Mesendoderm (in vitro differentiated cells): Measurements from ENCODE around the gene BSN.
A peak's percentile ranks its signal among the peaks of the same experiment; 100 is the strongest.

Source experiments
- DNase-seq: peaks from one replicate; pipeline ENCODE4 v3.0.0; 2013
- H2AK5ac ChIP-seq: 2 replicates; pipeline ENCODE4 v1.6.1; 2013; ENCODE audit warnings: low read length, inconsistent platforms
- H2BK120ac ChIP-seq: 2 replicates; pipeline ENCODE4 v1.6.1; 2013; ENCODE audit warnings: low read depth, mild to moderate bottlenecking, low read length, moderate library complexity, mixed read lengths
- H2BK15ac ChIP-seq: replicated peaks from 2 replicates; pipeline ENCODE4 v1.6.1; 2013; ENCODE audit warnings: low read depth, mild to moderate bottlenecking, moderate library complexity
- H2BK5ac ChIP-seq: 2 replicates; pipeline ENCODE4 v1.6.1; 2013; ENCODE audit warnings: low read length, inconsistent platforms
- H3K18ac ChIP-seq: 2 replicates; pipeline ENCODE4 v1.6.1; 2013; ENCODE audit warnings: mild to moderate bottlenecking, low read length, mixed read lengths
- H3K23ac ChIP-seq: one replicate; pipeline ENCODE4 v1.6.1; 2013; ENCODE audit warnings: low read length
- H3K27ac ChIP-seq: 2 replicates; pipeline ENCODE4 v1.5.1; 2013; ENCODE audit warnings: low read depth, mild to moderate bottlenecking, inconsistent platforms, low read length, moderate library complexity
- H3K27me3 ChIP-seq: 2 replicates; pipeline ENCODE4 v1.6.1; 2013; ENCODE audit warnings: low read length, control low read depth, mild to moderate bottlenecking, inconsistent platforms; ENCODE audit not compliant: insufficient read depth, poor library complexity
- H3K36me3 ChIP-seq: 2 replicates; pipeline ENCODE4 v1.6.1; 2013; ENCODE audit warnings: low read length, inconsistent platforms; ENCODE audit not compliant: control insufficient read depth, insufficient read depth
- H3K4ac ChIP-seq: one replicate; pipeline ENCODE4 v1.6.1; 2013; ENCODE audit warnings: low read depth, mild to moderate bottlenecking, low read length, moderate library complexity
- H3K4me1 ChIP-seq: 2 replicates; pipeline ENCODE4 v1.6.1; 2013; ENCODE audit warnings: low read depth, low read length, inconsistent platforms; ENCODE audit not compliant: control insufficient read depth
- H3K4me2 ChIP-seq: 2 replicates; pipeline ENCODE4 v1.6.1; 2013; ENCODE audit warnings: low read length
- H3K4me3 ChIP-seq: 2 replicates; pipeline ENCODE4 v1.5.1; 2013; ENCODE audit warnings: mild to moderate bottlenecking, low read length
- H3K56ac ChIP-seq: one replicate; pipeline ENCODE4 v1.6.1; 2013; ENCODE audit warnings: low read length
- H3K79me1 ChIP-seq: 2 replicates; pipeline ENCODE4 v1.6.1; 2013; ENCODE audit warnings: low read length, inconsistent platforms
- H3K79me2 ChIP-seq: 2 replicates; pipeline ENCODE4 v1.6.1; 2013; ENCODE audit warnings: mild to moderate bottlenecking, low read length; ENCODE audit not compliant: control insufficient read depth, insufficient read depth
- H3K9ac ChIP-seq: 2 replicates; pipeline ENCODE4 v1.6.1; 2013; ENCODE audit warnings: low read length, inconsistent platforms
- H4K5ac ChIP-seq: one replicate; pipeline ENCODE4 v1.6.1; 2013; ENCODE audit warnings: low read length
- H4K8ac ChIP-seq: one replicate; pipeline ENCODE4 v1.6.1; 2013; ENCODE audit warnings: low read depth, mild to moderate bottlenecking, control low read depth, low read length, moderate library complexity
- WGBS: extraction: QIAGEN DNeasy Blood & Tissue Kit; methylation state at CpG from one replicate; pipeline ENCODE4 v1.1.7; 2013; ENCODE audit warnings: low lambda C conversion rate, missing lambda C conversion rate; ENCODE audit not compliant: insufficient coverage; ENCODE audit errors: extremely low coverage; 5-methylcytosine and 5-hydroxymethylcytosine counted together

The BSN gene

GRCh38 chr3:49667701-49668413, 113.6 kb downstream of the BSN start:
- no peaks in the 10 kb centered on the region for H3K79me2 ChIP-seq
- H3K4me3 ChIP-seq, result no peak overlapping the region
- no peak overlapping the region for H2BK120ac ChIP-seq
- WGBS, result no CpG with 5 or more reads among the region's 25 CpGs
- no peaks in the 10 kb centered on the region for H3K27me3 ChIP-seq
- H4K5ac ChIP-seq, result no peak overlapping the region
- no peak for DNase-seq
- H2BK5ac ChIP-seq, result no peak overlapping the region
- H2AK5ac ChIP-seq, result no peak overlapping the region
- H3K27ac ChIP-seq, result no peak overlapping the region
- no peak overlapping the region for H3K4ac ChIP-seq
- no peaks in the 10 kb centered on the region for H3K79me1 ChIP-seq
- H3K18ac ChIP-seq, result no peak overlapping the region
- H3K36me3 ChIP-seq, result no peaks in the 10 kb centered on the region
- no peak overlapping the region for H3K56ac ChIP-seq
- H3K9ac ChIP-seq, result no peak overlapping the region
- H3K4me2 ChIP-seq, result no peak overlapping the region
- H3K23ac ChIP-seq, result no peak overlapping the region
- H4K8ac ChIP-seq, result no peak overlapping the region
- H3K4me1 ChIP-seq, result no peaks in the 10 kb centered on the region
- no peak overlapping the region for H2BK15ac ChIP-seq

- Histone ChIP-seq H3K79me2 (peaks cover 3% of the 10 kb centered on the region), H2BK15ac (no peak overlapping the region), H3K27ac (no peak overlapping the region), H3K4me2 (no peak overlapping the region), H2BK120ac (no peak overlapping the region), H3K4me3 (no peak overlapping the region), H3K18ac (no peak overlapping the region), H3K36me3 (no peaks in the 10 kb centered on the region), H3K4me1 (peaks cover 2% of the 10 kb centered on the region), H3K79me1 (peaks cover 4% of the 10 kb centered on the region), H3K56ac (no peak overlapping the region), H3K23ac (no peak overlapping the region), H4K5ac (no peak overlapping the region), H2AK5ac (no peak overlapping the region), H3K9ac (no peak overlapping the region), H4K8ac (no peak overlapping the region), H3K4ac (no peak overlapping the region), H2BK5ac (no peak overlapping the region), H3K27me3 (no peaks in the 10 kb centered on the region)
- DNase-seq, result peak; percentile 26
- no CpG with 5 or more reads among the region's 5 CpGs for WGBS
Observed at GRCh38 chr3:49668414-49668797, 114.1 kb downstream of the BSN start.

GRCh38 chr3:49668861-49669260, 114.6 kb downstream of the BSN start:
- no peak overlapping the region for H3K23ac ChIP-seq
- H3K4me1 ChIP-seq, result peaks cover 2% of the 10 kb centered on the region
- WGBS, result no CpG with 5 or more reads among the region's 5 CpGs
- no peak overlapping the region for H3K56ac ChIP-seq
- H3K4me2 ChIP-seq, result no peak overlapping the region
- no peak overlapping the region for H4K5ac ChIP-seq
- H2BK5ac ChIP-seq, result no peak overlapping the region
- no peak for DNase-seq
- H3K27ac ChIP-seq, result no peak overlapping the region
- no peak overlapping the region for H2BK120ac ChIP-seq
- H2BK15ac ChIP-seq, result no peak overlapping the region
- no peaks in the 10 kb centered on the region for H3K36me3 ChIP-seq
- H3K27me3 ChIP-seq, result no peaks in the 10 kb centered on the region
- no peak overlapping the region for H3K4me3 ChIP-seq
- no peak overlapping the region for H3K18ac ChIP-seq
- peaks cover 4% of the 10 kb centered on the region for H3K79me1 ChIP-seq
- no peak overlapping the region for H4K8ac ChIP-seq
- H2AK5ac ChIP-seq, result no peak overlapping the region
- H3K4ac ChIP-seq, result no peak overlapping the region
- no peak overlapping the region for H3K9ac ChIP-seq
- H3K79me2 ChIP-seq, result peaks cover 3% of the 10 kb centered on the region

- Histone ChIP-seq H3K79me2 (peaks cover 3% of the 10 kb centered on the region), H3K4me1 (peaks cover 2% of the 10 kb centered on the region), H3K4ac (no peak overlapping the region), H3K9ac (no peak overlapping the region), H3K36me3 (no peaks in the 10 kb centered on the region), H3K27ac (no peak overlapping the region), H3K27me3 (no peaks in the 10 kb centered on the region), H2BK5ac (no peak overlapping the region), H3K18ac (no peak overlapping the region), H4K5ac (no peak overlapping the region), H4K8ac (no peak overlapping the region), H3K23ac (no peak overlapping the region), H2AK5ac (no peak overlapping the region), H2BK15ac (no peak overlapping the region), H2BK120ac (no peak overlapping the region), H3K79me1 (peaks cover 4% of the 10 kb centered on the region), H3K4me3 (no peak overlapping the region), H3K4me2 (no peak overlapping the region), H3K56ac (no peak overlapping the region)
- WGBS, result no CpG with 5 or more reads among the region's 3 CpGs
- DNase-seq, result no peak
Observed at GRCh38 chr3:49669352-49669751, 115.1 kb downstream of the BSN start.

GRCh38 chr3:49670940-49671290, 116.6 kb downstream of the BSN start:
- Histone ChIP-seq H3K27ac (no peak overlapping the region), H2AK5ac (no peak overlapping the region), H3K79me2 (peaks cover 10% of the 10 kb centered on the region), H3K4ac (no peak overlapping the region), H3K9ac (no peak overlapping the region), H3K79me1 (peaks cover 15% of the 10 kb centered on the region), H3K18ac (no peak overlapping the region), H3K4me1 (peaks cover 6% of the 10 kb centered on the region), H3K36me3 (peaks cover 1% of the 10 kb centered on the region), H4K5ac (no peak overlapping the region), H3K27me3 (no peaks in the 10 kb centered on the region), H3K4me2 (no peak overlapping the region), H2BK5ac (no peak overlapping the region), H3K4me3 (no peak overlapping the region), H3K23ac (no peak overlapping the region), H4K8ac (no peak overlapping the region), H2BK120ac (no peak overlapping the region), H3K56ac (no peak overlapping the region), H2BK15ac (no peak overlapping the region)
- DNase-seq, result no peak
- no CpG with 5 or more reads among the region's 6 CpGs for WGBS
